RWPE2 (cell line): Measurements from ENCODE around the gene DLG2.

Experiments
- ATAC-seq: fragments of 200-7000 bp; cut with Tn5 transposase; 3 replicates; pipeline ENCODE4 v1.9.1; 2021; ENCODE audit warnings: low read depth
- DNase-seq: peaks from one replicate; pipeline ENCODE4 v3.0.0-alpha.2; 2020; ENCODE audit warnings: low spot score
- H3K27ac ChIP-seq: fragments of 450-650 bp; 2 replicates; pipeline ENCODE4 v1.5.1; 2017; ENCODE audit warnings: mild to moderate bottlenecking; ENCODE audit not compliant: poor library complexity, severe bottlenecking
- H3K27me3 ChIP-seq: fragments of 250-450 bp; sonication (Bioruptor Pico); 2 replicates; pipeline ENCODE4 v1.5.1; 2021; ENCODE audit warnings: mild to moderate bottlenecking, moderate library complexity; ENCODE audit not compliant: insufficient read depth, poor library complexity, severe bottlenecking
- H3K36me3 ChIP-seq: fragments of 250-450 bp; sonication (Bioruptor Pico); 2 replicates; pipeline ENCODE4 v1.5.1; 2020; ENCODE audit warnings: low read depth, mild to moderate bottlenecking, moderate library complexity
- H3K4me1 ChIP-seq: fragments of 250-450 bp; sonication (Bioruptor Pico); 2 replicates; pipeline ENCODE4 v1.5.1; 2021; ENCODE audit warnings: mild to moderate bottlenecking, moderate library complexity; ENCODE audit not compliant: insufficient read depth, poor library complexity, severe bottlenecking
- H3K4me3 ChIP-seq: fragments of 250-450 bp; sonication (Bioruptor Pico); 2 replicates; pipeline ENCODE4 v1.5.1; 2021; ENCODE audit warnings: mild to moderate bottlenecking, moderate library complexity; ENCODE audit not compliant: severe bottlenecking
- H3K9me3 ChIP-seq: fragments of 250-450 bp; sonication (Bioruptor Pico); 2 replicates; pipeline ENCODE4 v1.5.1; 2021; ENCODE audit warnings: mild to moderate bottlenecking, moderate library complexity; ENCODE audit not compliant: severe bottlenecking
- CTCF ChIP-seq: fragments of 450-650 bp; IDR thresholded peaks from one replicate; pipeline ENCODE4 v1.5.1; 2017; ENCODE audit warnings: mild to moderate bottlenecking, moderate library complexity; ENCODE audit not compliant: poor library complexity, severe bottlenecking

DLG2 gene

GRCh38 chr11:85652786-85653447, 25.8 kb upstream of the DLG2 start:
- Histone ChIP-seq H3K36me3 (peaks cover 60% of the 10 kb centered on the region), H3K27me3 (no peaks in the 10 kb centered on the region), H3K27ac (no peak overlapping the region), H3K9me3 (no peaks in the 10 kb centered on the region), H3K4me3 (no peak overlapping the region), H3K4me1 (peaks cover 2% of the 10 kb centered on the region)
- TF ChIP-seq CTCF = no peak
- DNase-seq (no peak), ATAC-seq (no peak)

GRCh38 chr11:85651118-85651517, 24.0 kb upstream of the DLG2 start:
- no peak overlapping the region for H3K27ac ChIP-seq
- ATAC-seq (no peak), DNase-seq (no peak)
- H3K36me3 ChIP-seq = peaks cover 42% of the 10 kb centered on the region
- no peaks in the 10 kb centered on the region for H3K27me3 ChIP-seq
- H3K4me1 ChIP-seq = peaks cover 2% of the 10 kb centered on the region
- H3K4me3 ChIP-seq = no peak overlapping the region
- no peak for TF ChIP-seq CTCF
- H3K9me3 ChIP-seq = no peaks in the 10 kb centered on the region

GRCh38 chr11:85647604-85648299, 20.6 kb upstream of the DLG2 start, which contains the start of gene TMEM126A:
TSS of gene TMEM126A (plus strand) at chr11:85647967. CDS start at chr11:85650256, 2,289 bp downstream.
- Histone ChIP-seq H3K27me3 (no peaks in the 10 kb centered on the region), H3K27ac (peak within 1 kb of the TSS; percentile 39), H3K9me3 (no peaks in the 10 kb centered on the region), H3K36me3 (peaks cover 15% of the 10 kb centered on the region), H3K4me3 (peak within 1 kb of the TSS; percentile 42), H3K4me1 (peaks cover 2% of the 10 kb centered on the region)
- no peak for TF ChIP-seq CTCF
- peak; percentile 96 for ATAC-seq
- peak; percentile 79 for DNase-seq

GRCh38 chr11:85647078-85647477, 19.9 kb upstream of the DLG2 start:
- Histone ChIP-seq H3K27ac (peak overlapping the region; percentile 39), H3K4me3 (peak overlapping the region; percentile 42), H3K9me3 (no peaks in the 10 kb centered on the region), H3K4me1 (peaks cover 2% of the 10 kb centered on the region), H3K27me3 (no peaks in the 10 kb centered on the region), H3K36me3 (peaks cover 15% of the 10 kb centered on the region)
- ATAC-seq (peak; percentile 13; the same call in 2 of the 3 replicates), DNase-seq (no peak)
- TF ChIP-seq CTCF = no peak

- H3K9me3 ChIP-seq = no peaks in the 10 kb centered on the region
- no peaks in the 10 kb centered on the region for H3K27me3 ChIP-seq
- H3K36me3 ChIP-seq = no peaks in the 10 kb centered on the region
- TF ChIP-seq CTCF = no peak
- no peak for ATAC-seq
- DNase-seq = no peak
- no peak overlapping the region for H3K4me3 ChIP-seq
- H3K27ac ChIP-seq = no peak overlapping the region
- no peaks in the 10 kb centered on the region for H3K4me1 ChIP-seq
Measured at GRCh38 chr11:85643191-85643614, 16.1 kb upstream of the DLG2 start.
